IPS-NIHi7 (cell line): Measurements from ENCODE around the gene C16orf87.
"Not testable (repeated sequence)": the region's sequence is repeated elsewhere in the genome, so short reads cannot be mapped to it uniquely, and the experiment has no call there.

Source experiments
- DNase-seq: peaks from one replicate; pipeline ENCODE4 v3.0.0; 2012; ENCODE audit warnings: mixed read lengths; ENCODE audit errors: extremely low spot score

C16orf87 gene

GRCh38 chr16:46800494-46800893, 30.5 kb downstream of the C16orf87 start:
- DNase-seq = no peak

- no peak for DNase-seq
Observed at GRCh38 chr16:46797501-46797900, 33.5 kb downstream of the C16orf87 start.

GRCh38 chr16:46796764-46797269, 34.2 kb downstream of the C16orf87 start:
- DNase-seq = no peak

- DNase-seq = no peak
Observed at GRCh38 chr16:46793841-46794240, 37.1 kb downstream of the C16orf87 start.

DNA sequence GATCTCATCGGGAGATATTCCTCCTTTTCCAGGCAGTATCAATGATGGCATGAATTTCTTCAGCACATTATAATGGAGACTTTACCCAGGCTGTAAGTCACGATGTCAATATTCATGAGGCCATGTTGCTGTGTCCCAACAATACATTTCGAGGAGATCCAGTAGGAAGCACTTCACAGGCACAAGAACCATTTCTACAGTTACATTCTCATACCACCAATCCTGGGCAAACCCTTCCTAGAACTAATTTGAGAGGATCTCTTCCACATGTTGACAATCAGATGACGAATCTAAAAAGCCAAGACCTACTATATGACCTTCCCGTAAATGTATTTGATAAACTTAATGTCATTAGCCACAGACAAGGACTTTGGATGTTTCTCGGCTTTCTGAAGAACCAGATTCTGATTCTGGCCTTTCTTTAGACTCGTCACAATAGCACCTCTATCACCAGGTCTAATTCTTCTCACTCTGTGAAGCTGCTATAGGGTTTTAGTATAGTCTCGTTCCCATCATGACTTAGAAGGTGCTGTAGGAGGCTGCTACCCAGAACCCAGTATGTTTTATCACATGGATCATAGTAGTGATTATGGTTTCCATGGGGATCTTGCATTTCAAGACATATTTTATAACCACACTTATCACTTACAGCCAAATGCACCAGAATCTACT, 40.2 kb downstream of the C16orf87 start:
- no peak for DNase-seq

GRCh38 chr16:46789499-46790414, 41.2 kb downstream of the C16orf87 start:
- DNase-seq = peak; percentile 90

DNA sequence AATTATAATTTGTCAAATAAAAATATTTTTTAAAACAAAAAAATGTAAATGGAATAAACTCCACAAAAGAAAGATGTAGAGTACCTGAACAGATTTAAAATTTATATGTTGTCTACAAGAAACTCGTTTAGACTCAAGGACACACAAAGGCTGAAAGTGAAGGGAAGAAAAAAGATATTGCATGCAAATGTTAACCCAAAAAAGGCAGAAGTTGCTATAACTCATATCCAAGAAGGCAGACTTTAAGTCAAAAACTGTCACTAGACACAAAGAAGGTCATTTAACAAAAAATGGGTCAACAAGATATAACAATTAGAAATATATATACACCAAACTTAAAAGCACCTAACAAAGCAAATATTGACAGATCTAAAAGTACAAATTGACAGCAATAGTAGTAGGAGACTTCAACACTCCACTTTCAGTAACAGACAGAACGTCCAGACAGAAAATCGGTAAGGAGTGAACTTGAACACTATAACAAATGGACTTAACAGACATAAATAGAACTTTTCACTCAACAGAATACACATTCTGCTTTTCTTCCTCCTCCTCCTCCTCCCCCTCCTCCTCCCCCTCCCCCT, 42.0 kb downstream of the C16orf87 start:
- no peak for DNase-seq

- DNase-seq = no peak
Observed at GRCh38 chr16:46787909-46788308, 43.1 kb downstream of the C16orf87 start.

GRCh38 chr16:46785076-46785845, 45.7 kb downstream of the C16orf87 start:
- DNase-seq = peak; percentile 27

- not testable (repeated sequence) for DNase-seq
Observed at GRCh38 chr16:46784569-46784968, 46.4 kb downstream of the C16orf87 start.

DNA sequence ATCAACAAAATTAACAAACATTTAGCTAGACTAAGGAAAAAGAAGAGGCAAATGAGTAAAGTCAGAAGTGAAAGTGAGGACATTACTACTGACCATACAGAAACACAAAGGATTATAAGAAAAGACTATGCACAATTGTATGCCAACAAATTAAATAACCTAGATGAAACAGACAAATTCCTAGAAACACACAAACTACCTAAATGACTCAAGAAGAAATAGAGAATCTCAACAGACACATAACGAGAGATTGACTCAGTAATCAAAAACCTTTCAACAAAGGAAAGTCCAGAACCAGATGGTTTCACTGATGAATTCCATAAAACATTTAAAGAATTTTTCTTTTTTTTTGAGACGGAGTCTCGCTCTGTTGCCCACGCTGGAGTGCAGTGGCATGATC, 47.2 kb downstream of the C16orf87 start:
- DNase-seq = no peak

DNA sequence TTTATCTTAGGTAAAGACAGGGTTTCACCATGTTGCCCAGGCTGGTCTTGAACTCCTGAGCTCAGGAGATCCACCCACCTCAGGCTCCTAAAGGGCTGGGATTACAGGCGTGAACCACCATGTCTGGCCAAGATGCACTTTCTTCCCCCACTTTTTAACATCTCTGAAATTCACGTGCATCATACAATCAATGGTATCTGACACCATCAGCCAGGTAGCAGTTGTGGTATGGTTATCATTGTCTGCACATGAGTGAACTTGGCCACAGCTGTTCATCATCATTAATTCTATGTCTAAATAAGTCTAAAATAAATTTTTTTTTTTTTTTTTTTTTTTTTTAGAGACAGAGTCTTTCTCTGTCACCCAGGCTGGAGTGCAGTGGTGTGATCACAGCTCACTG, 48.7 kb downstream of the C16orf87 start:
- DNase-seq = no peak

- no peak for DNase-seq
Observed at GRCh38 chr16:46777804-46778203, 53.2 kb downstream of the C16orf87 start.

DNA sequence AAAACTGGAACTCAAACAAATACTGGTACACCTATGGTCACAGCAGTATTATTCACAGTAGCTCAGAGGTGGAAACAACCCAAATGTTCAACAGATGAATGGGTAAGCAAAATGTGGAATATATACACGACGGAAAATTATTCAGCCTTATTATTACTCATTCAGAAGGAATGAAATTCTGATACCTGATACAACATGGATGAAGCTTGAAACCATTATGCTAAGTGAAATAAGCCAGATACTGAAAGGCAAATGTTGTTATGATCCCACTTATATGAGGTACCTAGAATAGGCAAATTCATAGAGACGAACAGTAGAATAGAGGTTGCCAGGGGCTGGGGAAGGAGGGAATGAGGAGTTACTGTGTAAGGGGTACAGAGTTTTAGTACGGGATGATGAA, 55.8 kb downstream of the C16orf87 start:
- DNase-seq = no peak

DNA sequence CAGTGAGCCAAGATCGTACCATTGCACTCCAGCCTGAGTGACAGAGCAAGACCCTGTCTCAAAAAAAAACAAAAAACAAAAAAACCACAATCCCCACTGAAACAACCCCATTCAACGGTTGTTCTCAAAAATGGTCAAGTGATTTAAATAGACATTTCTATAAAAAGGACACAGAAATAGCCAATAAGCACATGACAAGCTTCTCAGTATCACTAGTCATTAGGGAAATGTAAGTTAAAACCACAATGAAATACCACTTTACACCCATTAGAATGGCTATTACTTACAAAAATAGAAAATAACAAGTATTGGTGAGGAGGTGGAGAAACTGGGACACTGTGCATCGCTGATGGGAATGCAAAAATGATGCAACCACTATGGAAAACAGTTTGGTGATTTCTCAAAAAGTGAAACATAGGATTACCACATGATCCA, 56.2 kb downstream of the C16orf87 start:
- DNase-seq = no peak

DNA sequence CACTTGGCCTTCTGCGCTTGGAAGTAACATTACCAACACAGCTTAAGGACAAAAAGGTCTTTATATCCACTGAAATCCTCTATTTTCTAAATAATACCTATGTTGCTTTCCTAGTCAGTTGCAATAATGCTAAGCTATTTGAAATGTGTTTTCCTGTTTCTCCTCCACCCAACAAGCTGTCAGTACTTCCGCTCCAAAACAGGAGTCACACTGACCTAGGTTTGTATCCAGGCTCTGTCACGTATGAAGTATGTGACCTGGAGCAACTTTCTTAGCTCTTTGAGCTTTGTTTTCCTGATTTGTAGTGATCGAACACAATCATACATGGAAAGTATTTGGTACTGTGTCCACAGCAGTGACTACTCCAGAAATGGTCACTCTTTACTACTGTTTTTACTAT, 58.5 kb downstream of the C16orf87 start:
- no peak for DNase-seq

GRCh38 chr16:46768809-46769208, 62.2 kb downstream of the C16orf87 start:
- no peak for DNase-seq

DNA sequence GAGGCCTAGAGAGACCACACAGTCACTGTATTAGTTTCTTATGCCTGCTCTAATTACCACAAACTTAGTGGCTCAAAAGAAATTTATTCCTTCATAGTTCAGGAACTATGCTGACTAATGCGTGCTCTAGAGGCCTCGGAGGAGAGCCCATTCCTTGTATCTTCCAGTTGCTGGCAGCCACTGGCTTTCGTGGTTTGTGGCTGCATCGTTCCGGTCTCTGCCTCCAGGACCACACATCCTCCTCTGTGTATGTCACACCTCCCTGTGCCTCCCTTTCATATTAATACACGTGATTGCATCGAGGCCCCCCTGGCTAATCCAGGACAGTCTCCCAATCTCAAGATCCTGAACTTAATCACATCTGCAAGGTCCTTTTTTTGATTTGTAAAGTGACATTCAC, 65.9 kb downstream of the C16orf87 start:
- no peak for DNase-seq

DNA sequence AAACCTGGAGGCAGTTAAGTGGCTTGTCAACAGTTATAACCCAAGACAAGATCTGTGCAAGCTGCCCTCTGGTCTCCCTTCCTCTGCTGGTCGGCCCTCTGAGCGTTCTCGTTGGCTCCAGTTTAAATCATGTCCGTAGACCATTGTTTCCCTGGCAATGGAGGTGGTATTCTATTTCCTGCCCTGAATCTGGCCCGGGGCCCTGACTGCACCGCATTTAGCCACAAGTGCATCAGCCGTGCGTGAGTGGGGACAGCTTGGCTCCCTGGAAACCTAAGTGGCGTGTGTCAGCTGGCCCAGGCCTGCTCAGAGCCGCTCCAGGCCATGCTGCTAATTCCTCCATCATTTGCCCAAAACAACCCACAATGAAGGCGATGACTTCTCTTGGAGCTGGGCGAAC, 67.8 kb downstream of the C16orf87 start:
- no peak for DNase-seq

GRCh38 chr16:46762583-46762982, 68.4 kb downstream of the C16orf87 start:
- no peak for DNase-seq

DNA sequence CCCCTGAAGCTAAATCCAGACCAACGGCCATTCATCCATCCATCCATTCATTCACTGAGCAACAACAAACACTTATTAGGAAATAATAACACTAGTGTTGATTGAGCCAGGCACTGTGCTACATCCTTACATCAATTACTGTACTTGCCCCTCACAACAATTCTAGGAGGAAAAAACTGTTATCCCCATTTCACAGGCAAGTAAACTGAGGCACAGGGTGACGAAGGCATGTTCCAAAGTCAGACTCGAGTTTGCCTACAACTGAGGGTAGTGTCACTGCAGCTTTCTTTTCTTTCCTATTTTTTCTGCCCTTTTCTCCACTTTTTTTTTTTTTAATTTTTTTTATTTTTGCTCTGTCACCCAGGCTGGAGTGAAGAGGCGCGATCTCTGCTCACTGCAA, 71.7 kb downstream of the C16orf87 start:
- no peak for DNase-seq
